Measurements from ENCODE around the gene ETFB. TPM values are rescaled to one million over a fixed set of nuclear protein-coding genes. Genes with fewer than 3 reads are reported as not detected.

Gene ETFB
- total RNA-seq, 2 donors from 2014 or later, result 141 to 217 TPM

GRCh38 chr19:51296336-51297093 lies 69.7 kb downstream of the ETFB start:
- TF ChIP-seq CTCF (IDR thresholded peaks at IDR 0.05), result no peak
- H3K4me3 ChIP-seq, result no peak overlapping the region
- no peak overlapping the region for H3K9ac ChIP-seq (ENCODE audit: low read depth in 2 of 2, low read length in 2 of 2)
- DNase-seq, result no peak
- intact Hi-C loops (cut with DNase I), result no loop called here
- H3K27me3 ChIP-seq, result no peaks in the 10 kb centered on the region
- no peaks in the 10 kb centered on the region for H3K36me3 ChIP-seq
- no peak overlapping the region for H3K27ac ChIP-seq
- no peaks in the 10 kb centered on the region for H3K9me3 ChIP-seq
- H3K4me1 ChIP-seq, result no peaks in the 10 kb centered on the region

DNA sequence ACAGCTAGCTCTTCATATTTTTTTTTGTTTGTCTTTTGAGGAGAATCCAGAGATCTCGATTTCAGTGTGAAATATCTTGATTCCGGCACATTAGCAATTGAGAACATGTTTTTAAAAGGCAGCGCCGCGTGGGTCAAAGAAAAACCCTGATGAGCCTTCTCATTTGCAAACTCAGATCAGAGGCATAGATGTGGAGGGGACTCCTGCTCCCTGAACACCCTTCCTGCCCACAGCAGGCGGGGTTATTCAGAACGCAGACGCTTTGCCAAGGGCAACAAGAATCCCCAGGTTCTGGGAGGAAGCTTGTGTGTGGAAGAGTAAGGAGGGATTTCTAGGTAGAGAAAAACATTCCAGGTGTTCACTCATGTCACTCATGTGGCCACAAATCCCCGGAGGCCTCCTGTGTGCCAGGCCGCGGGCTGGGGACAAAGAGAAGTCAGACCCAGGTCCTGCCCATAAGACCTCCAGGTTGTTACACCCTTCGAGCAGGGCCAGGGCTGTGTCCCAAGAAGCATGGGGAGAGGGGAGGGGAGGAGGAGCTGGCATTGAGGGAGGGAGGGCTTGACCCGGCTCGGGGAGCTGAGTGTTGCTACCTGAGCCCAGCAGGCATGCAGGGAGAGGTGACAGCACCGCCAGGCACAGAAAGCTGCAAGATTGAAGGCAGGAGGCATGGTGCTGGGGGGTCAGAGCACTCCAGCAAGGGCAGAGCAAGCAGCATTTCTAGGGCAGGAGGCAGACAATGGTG lies 70.6 kb downstream of the ETFB start:
- H3K27ac ChIP-seq, result no peak overlapping the region
- no peak for DNase-seq
- no peaks in the 10 kb centered on the region for H3K9me3 ChIP-seq
- H3K36me3 ChIP-seq, result no peaks in the 10 kb centered on the region
- intact Hi-C loops (cut with DNase I), result no loop called here
- H3K4me3 ChIP-seq, result no peak overlapping the region
- no peaks in the 10 kb centered on the region for H3K4me1 ChIP-seq
- no peak overlapping the region for H3K9ac ChIP-seq (ENCODE audit: low read depth in 2 of 2, low read length in 2 of 2)
- no peak for TF ChIP-seq CTCF (IDR thresholded peaks at IDR 0.05)
- H3K27me3 ChIP-seq, result no peaks in the 10 kb centered on the region

Other genes starting within 250 kb of the ETFB start
- 1 to 10 TPM in 1 of 2 donors, under 1 TPM in 1; 0.86 to 1.7 TPM for gene SIGLEC9, start 241.5 kb downstream of the ETFB start, total RNA-seq
- 1 to 10 TPM in 1 of 2 donors, under 1 TPM in 1; 0.35 to 1.0 TPM for gene SIGLEC7, start 224.1 kb downstream of the ETFB start, total RNA-seq
- 1 to 10 TPM; 2.0 to 3.5 TPM for gene CD33, start 141.3 kb downstream of the ETFB start, total RNA-seq
- not detected for gene SIGLECL1, start 115.3 kb downstream of the ETFB start, total RNA-seq
- under 1 TPM; 0.12 to 0.16 TPM for gene IGLON5, start 54.7 kb downstream of the ETFB start, total RNA-seq
- gene VSIG10L, start 24.2 kb downstream of the ETFB start, total RNA-seq, result 1 to 10 TPM; 1.1 to 2.1 TPM
- gene CLDND2, start 2.6 kb upstream of the ETFB start, total RNA-seq, result 1 to 10 TPM in 1 of 2 donors, not detected in 1; 2.9 TPM
- 1 to 10 TPM; 2.3 to 2.7 TPM for gene NKG7, start 6.3 kb upstream of the ETFB start, total RNA-seq
- gene LIM2, start 21.6 kb upstream of the ETFB start, total RNA-seq, result not detected
- gene C19orf84, start 24.2 kb upstream of the ETFB start, total RNA-seq, result under 1 TPM in 1 of 2 donors, not detected in 1; 0.22 TPM
- 1 to 10 TPM; 1.4 to 2.7 TPM for gene SIGLEC10, start 51.3 kb upstream of the ETFB start, total RNA-seq
- under 1 TPM; 0.32 to 0.94 TPM for gene SIGLEC8, start 92.1 kb upstream of the ETFB start, total RNA-seq
- not detected for gene CEACAM18, start 112.2 kb upstream of the ETFB start, total RNA-seq
- under 1 TPM; 0.15 to 0.35 TPM for gene SIGLEC12, start 135.4 kb upstream of the ETFB start, total RNA-seq
- gene SIGLEC6, start 165.3 kb upstream of the ETFB start, total RNA-seq, result 1 to 10 TPM in 1 of 2 donors, under 1 TPM in 1; 0.98 to 1.9 TPM
- gene ZNF175, start 204.9 kb upstream of the ETFB start, total RNA-seq, result 1 to 10 TPM; 5.7 to 8.1 TPM